K562 (cell line): Measurements from ENCODE around the gene GPR107. TPM values are rescaled to one million over a fixed set of nuclear protein-coding genes. Genes with fewer than 3 reads are reported as not detected.

Experiments
- ATAC-seq: fragments of 200-7000 bp; cut with Tn5 transposase; 3 replicates; pipeline ENCODE4 v1.9.1; 2020; ENCODE audit warnings: moderate library complexity
- BruUV-seq: library from RNA; stranded (reverse); fragments of 400-500 nt; replicated peaks from 2 replicates; lab custom pipeline; 2021; lab: Mats Ljungman, UMichigan
- CTCF ChIA-PET: fragments of 300-600 bp; formaldehyde crosslinking; extraction: SDS; loops from one replicate; lab custom pipeline; 2021; ENCODE audit warnings: low intra/inter-chr PET ratio; lab: Yijun Ruan, JAX
- POLR2A ChIA-PET: fragments of 300-600, 350-650 bp; sonication (Branson Sonifier 250); formaldehyde crosslinking; extraction: SDS; loops from one replicate; lab custom pipeline; 2021; ENCODE audit warnings: antibody characterized with exemption, inconsistent platforms; lab: Yijun Ruan, JAX
- DNase-seq, 4 experiments: peaks; one replicate each; pipeline versions ENCODE4 v3.0.0 to v3.0.0-alpha.2; 2011 to 2018; ENCODE audit warnings: low spot score in 3 of 4, mixed read lengths in 3 of 4; ENCODE audit errors: extremely low read depth in 1 of 4
- FAIRE-seq: peaks from 2 replicates; lab custom pipeline; 2011; peaks lifted over from hg19 to GRCh38; lab: Jason Lieb, UNC
- H2AFZ ChIP-seq: 2 replicates; pipeline ENCODE4 v1.6.0; 2011; ENCODE audit warnings: low read depth, low read length, control low read depth, inconsistent platforms
- H3K27ac ChIP-seq: fragments of 200-600 bp; 3 replicates; pipeline ENCODE4 v1.8.0; 2011; ENCODE audit warnings: low read depth, mild to moderate bottlenecking, control low read depth, inconsistent platforms, low read length, moderate library complexity, mixed read lengths; ENCODE audit errors: extremely low read depth
- H3K27me3 ChIP-seq, 2 experiments: fragments of 300-600 bp in 1 of 2; 2 replicates in 1 of 2; 3 replicates in 1 of 2; pipeline versions ENCODE4 v1.6.0 to v1.8.0; 2011; ENCODE audit warnings: inconsistent platforms in 2 of 2, low read length in 2 of 2, mild to moderate bottlenecking in 1 of 2, mixed read lengths in 1 of 2, moderate library complexity in 1 of 2; ENCODE audit not compliant: control insufficient read depth in 2 of 2, insufficient read depth in 2 of 2
- H3K36me3 ChIP-seq: fragments of 300-600 bp; 3 replicates; pipeline ENCODE4 v1.8.0; 2011; ENCODE audit warnings: mild to moderate bottlenecking, low read length, inconsistent platforms; ENCODE audit not compliant: control insufficient read depth, insufficient read depth
- H3K4me1 ChIP-seq, 2 experiments: fragments of 200-600 bp in 1 of 2; replicated peaks in 1 of 2; 2 replicates in 1 of 2; 3 replicates in 1 of 2; pipeline versions ENCODE4 v1.5.1 to v1.8.0; 2011; ENCODE audit warnings: inconsistent platforms in 2 of 2, low read length in 2 of 2, mild to moderate bottlenecking in 1 of 2, mixed read lengths in 1 of 2, moderate library complexity in 1 of 2; ENCODE audit not compliant: control insufficient read depth in 2 of 2, insufficient read depth in 2 of 2
- H3K4me2 ChIP-seq: 2 replicates; pipeline ENCODE4 v1.6.1; 2011; ENCODE audit warnings: low read length, control low read depth, inconsistent platforms, mixed read lengths; ENCODE audit not compliant: insufficient read depth
- H3K4me3 ChIP-seq: fragments of 200-600 bp; sonication (generic), shearing (Covaris generic); 2 replicates; pipeline ENCODE4 v1.5.1; 2016; ENCODE audit warnings: control low read depth, inconsistent platforms
- H3K79me2 ChIP-seq: fragments of 200-600 bp; 3 replicates; pipeline ENCODE4 v1.8.0; 2011; ENCODE audit warnings: low read length, inconsistent platforms; ENCODE audit not compliant: control insufficient read depth, insufficient read depth
- H3K9ac ChIP-seq, 2 experiments: 2 replicates each; pipeline versions ENCODE4 v1.6.0 to v1.6.1; 2011; ENCODE audit warnings: low read depth in 2 of 2, low read length in 2 of 2, control low read depth in 1 of 2, inconsistent platforms in 1 of 2, mild to moderate bottlenecking in 1 of 2, mixed read lengths in 1 of 2; ENCODE audit not compliant: insufficient read depth in 1 of 2
- H3K9me1 ChIP-seq: one replicate; pipeline ENCODE4 v1.6.0; 2011; ENCODE audit warnings: inconsistent platforms, mild to moderate bottlenecking, low read length, moderate library complexity; ENCODE audit not compliant: control insufficient read depth, insufficient read depth
- H3K9me3 ChIP-seq: replicated peaks from 2 replicates; pipeline ENCODE4 v1.5.1; 2011; ENCODE audit warnings: low read depth, low read length, inconsistent platforms; ENCODE audit not compliant: control insufficient read depth, insufficient read depth
- H4K20me1 ChIP-seq: replicated peaks from 2 replicates; pipeline ENCODE4 v1.6.1; 2011; ENCODE audit warnings: low read length, inconsistent platforms, mixed read lengths; ENCODE audit not compliant: control insufficient read depth, insufficient read depth
- BCL6 ChIP-seq: fragments of 250-450 bp; sonication (Bioruptor Pico); IDR thresholded peaks from 2 replicates; pipeline ENCODE4 v1.4.0; 2020
- DPF2 ChIP-seq: fragments of 450-650 bp; IDR thresholded peaks from 2 replicates; pipeline ENCODE4 v1.6.1; 2016
- HNRNPK ChIP-seq: fragments of 200-400 bp; formaldehyde crosslinking; IDR thresholded peaks from one replicate; pipeline ENCODE4 v1.6.1; 2018; ENCODE audit warnings: mild to moderate bottlenecking, low read depth, low read length; ENCODE audit not compliant: poor library complexity, severe bottlenecking
- ZFP91 ChIP-seq: sonication (generic); formaldehyde crosslinking; IDR thresholded peaks from 2 replicates; pipeline ENCODE4 v1.8.0; 2022; ENCODE audit warnings: mild to moderate bottlenecking, missing genetic modification reagents
- ZNF76 ChIP-seq: fragments of 250-450 bp; sonication (Bioruptor Pico); IDR thresholded peaks from 2 replicates; pipeline ENCODE4 v1.4.0; 2020; ENCODE audit warnings: mild to moderate bottlenecking, moderate library complexity, borderline replicate concordance
- ZNF77 ChIP-seq: fragments of 250-450 bp; sonication (Bioruptor Pico); IDR thresholded peaks from 2 replicates; pipeline ENCODE4 v1.5.0; 2020
- WGBS: fragments of 100-300 bp; shearing (Covaris generic); methylation state at CpG from one replicate; pipeline ENCODE4 v1.1.6; 2016; ENCODE audit warnings: low coverage, mixed read lengths; ENCODE audit not compliant: insufficient coverage; ENCODE audit errors: missing lambda C conversion rate; 5-methylcytosine and 5-hydroxymethylcytosine counted together
- in situ Hi-C: fragments of 300-500 bp; cut with MboI; formaldehyde crosslinking; loops from 4 replicates; pipeline ENCODE4 v1.15.0; 2018; ENCODE audit warnings: inconsistent platforms, mixed read lengths
- intact Hi-C: fragments of 100-400 bp; cut with micrococcal nuclease; formaldehyde crosslinking; loops from 2 replicates; pipeline ENCODE4 v1.14.2; 2022
- polyA plus RNA-seq, 8 experiments: library from polyadenylated mRNA; depleted of rRNA in 4 of 8; stranded (reverse) in 5 of 8; unstranded in 3 of 8; fragments of >200 nt; fragmentation: Nextera tagmentation in 2 of 8; fragmentation: Illumina TruSeq in 1 of 8; extraction: Ambion mirVana in 2 of 8; extraction: Trizol in 1 of 8; gene quantifications; 2 replicates each; pipeline versions ENCODE4 v1.2.1 to v1.2.3, GENCODE V29; 2011 to 2014; ENCODE audit warnings: inconsistent platforms in 1 of 8, missing spikeins in 1 of 8
- total RNA-seq, 7 experiments: library from RNA; depleted of rRNA in 6 of 7; stranded (reverse); fragments of >200 nt in 6 of 7; fragmentation: Illumina TruSeq in 2 of 7; extraction: Trizol in 2 of 7; gene quantifications; 2 replicates each; pipeline versions ENCODE4 v1.2.1 to v1.2.3, GENCODE V29; 2011 to 2021; ENCODE audit warnings: low replicate concordance in 1 of 7

The GPR107 gene
- total and polyA plus RNA-seq, 9 of the 15 experiments (the other 6 are each of a cell fraction or from before 2014, with no cell fraction given) = 3.2 to 34.6 (median 14.4) TPM

- no peak for TF ChIP-seq ZFP91 (CRISPR knock-in tag)
- no peak for TF ChIP-seq DPF2
- TF ChIP-seq HNRNPK = no peak
These were observed 42.2 kb downstream of the GPR107 start (continued) for GRCh38 chr9:130095872-130096271.

GRCh38 chr9:130100681-130101080 lies 47.0 kb downstream of the GPR107 start:
- no peak for ATAC-seq
- ChIA-PET CTCF (no interaction called here), POLR2A (interaction anchor here (1.0 to 1.2 kb wide), 2 partner anchors 9 to 12 kb away, joined by 4 to 5 read pairs; no protein-coding TSS in a partner anchor)
- Histone ChIP-seq H3K4me2 (no peak overlapping the region), H3K9ac (no peak overlapping the region), H3K9me1 (no peaks in the 10 kb centered on the region), H4K20me1 (no peaks in the 10 kb centered on the region), H3K27me3 (no peaks in the 10 kb centered on the region), H3K4me3 (no peak overlapping the region), H3K79me2 (no peaks in the 10 kb centered on the region), H3K4me1 (no peaks in the 10 kb centered on the region; a peak in 1 of 5 replicates), H3K36me3 (peaks cover 74% of the 10 kb centered on the region), H3K9me3 (no peaks in the 10 kb centered on the region), H2AFZ (no peak overlapping the region), H3K27ac (no peak overlapping the region)
- WGBS = 93% methylated on average over 3 of the region's 3 CpGs
- in situ Hi-C loops (no loop called here), intact Hi-C loops (no loop called here)
- no TSS peak for BruUV-seq
- DNase-seq = no peak
- FAIRE-seq = no peak
- TF ChIP-seq ZNF77 (CRISPR knock-in tag) (no peak), BCL6 (CRISPR knock-in tag) (no peak), ZNF76 (CRISPR knock-in tag) (no peak)
